Coronary artery (tissue), 2 donors: ENCODE data around the gene PFKP.

Experiments
- DNase-seq: peaks from one replicate; pipeline ENCODE4 v3.0.0-alpha.2; 2017; ENCODE audit warnings: low spot score
- H3K27ac ChIP-seq, 2 donors: fragments of 200-600 bp; sonication (generic); one replicate each; pipeline ENCODE4 v1.5.1; 2016 to 2019
- H3K4me3 ChIP-seq: fragments of 200-600 bp; sonication (generic); 2 replicates; pipeline ENCODE4 v1.5.1; 2016; ENCODE audit warnings: mild to moderate bottlenecking, moderate library complexity
- TF ChIP-seq, protein P1 (sequence below): fragments of 200-600 bp; sonication (generic); IDR thresholded peaks from one replicate; pipeline ENCODE4 v1.5.1; 2019; ENCODE audit warnings: antibody characterized with exemption

PFKP gene

DNA sequence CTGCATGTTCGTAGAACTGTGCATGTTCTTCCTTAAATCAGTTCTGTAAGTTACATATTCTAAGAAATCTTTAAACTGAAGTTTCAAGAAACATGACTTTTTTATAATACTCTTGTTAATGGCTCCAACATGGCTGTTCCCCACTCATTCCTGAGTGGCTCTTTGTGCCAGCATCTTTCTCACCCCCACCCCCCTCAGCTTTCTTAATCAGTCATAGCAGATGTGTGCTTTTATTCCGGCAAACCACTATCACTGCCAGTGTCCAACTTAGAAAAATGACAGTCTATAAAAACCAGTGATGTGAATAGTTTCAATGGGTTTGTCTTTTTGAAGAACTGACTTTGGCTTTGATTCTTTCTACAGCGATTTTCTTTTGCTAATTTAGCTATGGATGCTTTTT is 67.7 kb downstream of the PFKP start:
- no peak overlapping the region for H3K27ac ChIP-seq
- no peak overlapping the region for H3K4me3 ChIP-seq
- no peak for DNase-seq
- TF ChIP-seq, protein P1, sequence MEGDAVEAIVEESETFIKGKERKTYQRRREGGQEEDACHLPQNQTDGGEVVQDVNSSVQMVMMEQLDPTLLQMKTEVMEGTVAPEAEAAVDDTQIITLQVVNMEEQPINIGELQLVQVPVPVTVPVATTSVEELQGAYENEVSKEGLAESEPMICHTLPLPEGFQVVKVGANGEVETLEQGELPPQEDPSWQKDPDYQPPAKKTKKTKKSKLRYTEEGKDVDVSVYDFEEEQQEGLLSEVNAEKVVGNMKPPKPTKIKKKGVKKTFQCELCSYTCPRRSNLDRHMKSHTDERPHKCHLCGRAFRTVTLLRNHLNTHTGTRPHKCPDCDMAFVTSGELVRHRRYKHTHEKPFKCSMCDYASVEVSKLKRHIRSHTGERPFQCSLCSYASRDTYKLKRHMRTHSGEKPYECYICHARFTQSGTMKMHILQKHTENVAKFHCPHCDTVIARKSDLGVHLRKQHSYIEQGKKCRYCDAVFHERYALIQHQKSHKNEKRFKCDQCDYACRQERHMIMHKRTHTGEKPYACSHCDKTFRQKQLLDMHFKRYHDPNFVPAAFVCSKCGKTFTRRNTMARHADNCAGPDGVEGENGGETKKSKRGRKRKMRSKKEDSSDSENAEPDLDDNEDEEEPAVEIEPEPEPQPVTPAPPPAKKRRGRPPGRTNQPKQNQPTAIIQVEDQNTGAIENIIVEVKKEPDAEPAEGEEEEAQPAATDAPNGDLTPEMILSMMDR: no peak

DNA sequence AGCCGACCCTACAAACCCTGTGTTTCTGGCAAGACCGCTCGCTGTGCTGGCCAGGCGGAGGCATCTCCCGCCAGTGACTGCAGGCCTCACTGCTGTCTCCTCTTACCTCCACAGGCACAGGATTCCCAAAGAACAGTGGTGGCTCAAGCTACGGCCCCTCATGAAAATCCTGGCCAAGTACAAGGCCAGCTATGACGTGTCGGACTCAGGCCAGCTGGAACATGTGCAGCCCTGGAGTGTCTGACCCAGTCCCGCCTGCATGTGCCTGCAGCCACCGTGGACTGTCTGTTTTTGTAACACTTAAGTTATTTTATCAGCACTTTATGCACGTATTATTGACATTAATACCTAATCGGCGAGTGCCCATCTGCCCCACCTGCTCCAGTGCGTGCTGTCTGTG is 69.0 kb downstream of the PFKP start:
- Histone ChIP-seq H3K27ac (peak overlapping the region in 1 of 2 donors; percentile 69), H3K4me3 (no peak overlapping the region)
- TF ChIP-seq, protein P1: no peak
- DNase-seq: no peak

DNA sequence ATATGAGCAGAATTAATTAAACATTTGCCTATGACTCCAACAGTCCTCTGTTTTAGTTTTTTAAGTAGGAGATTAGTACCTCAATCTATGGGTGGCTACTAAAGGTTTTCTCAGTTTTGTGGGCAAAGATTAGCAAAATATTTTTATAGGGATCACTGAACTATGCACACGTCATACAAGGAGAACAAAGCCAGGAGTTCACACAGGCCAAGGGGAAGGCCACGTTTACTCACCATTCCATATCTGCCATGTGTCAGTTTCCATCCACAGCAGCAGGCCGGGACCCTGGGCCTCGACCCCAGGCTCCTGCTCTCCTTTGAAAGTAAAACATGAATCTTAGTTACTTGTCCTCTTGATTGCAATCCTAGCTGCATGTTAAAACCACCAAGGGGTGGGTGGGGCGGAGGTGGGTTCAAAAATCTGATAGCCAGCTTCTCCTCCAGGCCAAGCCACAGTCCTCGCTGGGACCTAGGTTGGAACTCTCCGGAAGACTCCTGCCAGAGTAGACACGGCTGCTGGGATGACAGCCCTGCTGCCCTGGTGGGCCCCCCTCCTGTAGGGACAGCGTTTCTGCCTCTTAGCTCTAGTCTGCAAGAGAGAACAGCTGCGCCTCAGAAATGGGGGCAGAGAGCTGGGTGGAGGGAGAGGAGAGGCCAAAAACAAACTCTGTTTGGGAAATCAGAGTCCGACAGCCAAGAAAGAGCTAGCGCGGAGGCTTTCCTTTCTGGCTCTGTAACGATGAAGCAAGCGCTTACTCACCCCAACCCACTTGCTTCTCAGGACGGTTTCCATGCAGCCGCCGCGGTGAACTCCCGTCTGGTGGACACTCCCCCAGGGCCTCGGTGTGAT is 69.6 kb downstream of the PFKP start:
- H3K4me3 ChIP-seq: no peak overlapping the region
- no peak for DNase-seq
- TF ChIP-seq, protein P1: no peak
- H3K27ac ChIP-seq: peak overlapping the region in 1 of 2 donors; percentile 69

DNA sequence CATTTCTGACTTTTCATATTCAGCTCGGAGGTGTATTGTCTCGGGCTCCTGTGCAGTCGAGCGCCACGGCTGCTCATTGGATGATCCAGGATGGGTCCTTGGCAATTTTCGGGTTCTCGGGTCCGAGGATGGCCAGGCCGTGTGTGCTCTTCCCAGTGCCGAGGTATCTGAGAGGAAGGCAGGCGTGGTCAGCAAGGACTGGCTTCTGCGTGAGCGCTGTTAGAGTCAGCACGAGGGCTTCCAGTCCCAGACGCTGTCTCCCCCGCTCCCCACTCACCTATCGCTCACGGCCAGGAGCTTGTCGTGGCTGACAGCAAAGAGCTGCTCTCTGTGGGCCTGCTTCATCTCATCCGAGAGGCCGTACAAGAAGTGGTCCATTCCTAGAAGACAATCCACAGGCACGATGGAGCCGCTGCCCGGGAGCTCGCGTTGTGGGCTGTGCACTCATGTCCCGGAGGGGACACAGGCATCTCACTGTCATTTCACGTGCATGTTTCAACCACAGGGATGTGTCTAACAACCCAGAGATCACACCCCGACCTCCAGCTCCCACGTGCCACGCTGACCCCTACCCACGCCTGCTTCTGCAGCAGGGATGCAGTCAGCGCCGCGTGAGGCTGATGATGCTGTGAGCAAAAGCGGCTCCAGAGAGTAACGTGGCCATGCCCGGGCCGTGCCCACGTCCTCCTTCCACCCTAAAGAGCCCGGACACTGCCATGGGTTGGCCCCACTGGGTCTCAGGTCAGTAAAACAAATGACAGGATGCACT is 70.8 kb downstream of the PFKP start:
- no peak overlapping the region for H3K4me3 ChIP-seq
- H3K27ac ChIP-seq: peak overlapping the region in 1 of 2 donors; percentile 23
- DNase-seq: no peak
- TF ChIP-seq, protein P1: no peak

DNA sequence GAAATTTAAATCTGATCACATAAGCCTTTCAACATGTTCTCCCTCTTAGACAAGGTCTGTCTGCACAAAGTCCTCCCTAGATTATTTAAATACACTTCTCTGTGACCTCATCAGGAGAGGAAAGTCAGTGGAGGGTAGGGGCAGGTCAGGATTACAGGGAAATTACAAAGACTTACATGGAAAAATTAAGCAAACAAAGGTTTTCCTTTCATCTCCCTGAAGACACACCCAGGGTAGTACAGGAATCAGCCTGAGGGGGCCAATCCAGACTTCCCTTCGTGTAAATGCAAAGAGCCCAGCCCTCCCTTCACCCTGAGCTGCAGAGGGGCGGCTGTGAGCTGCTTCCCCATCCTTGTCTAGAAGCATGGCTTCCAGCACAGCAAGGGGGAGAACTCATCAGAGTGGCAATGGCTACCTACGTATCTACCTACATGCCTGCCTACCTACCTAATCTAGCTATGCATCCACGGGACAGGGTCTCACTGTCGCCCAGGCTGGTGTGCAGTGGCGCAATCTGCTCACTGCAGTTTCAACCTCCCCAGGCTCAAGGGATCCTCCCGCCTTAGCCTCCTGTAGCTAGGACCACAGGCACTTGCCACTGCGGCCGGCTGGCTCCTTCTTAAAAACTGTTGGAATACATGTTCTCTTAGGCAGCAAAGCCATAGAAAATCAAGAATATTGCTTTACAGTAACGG is 72.0 kb downstream of the PFKP start:
- H3K4me3 ChIP-seq: no peak overlapping the region
- TF ChIP-seq, protein P1: no peak
- no peak for DNase-seq
- H3K27ac ChIP-seq: no peak overlapping the region

DNA sequence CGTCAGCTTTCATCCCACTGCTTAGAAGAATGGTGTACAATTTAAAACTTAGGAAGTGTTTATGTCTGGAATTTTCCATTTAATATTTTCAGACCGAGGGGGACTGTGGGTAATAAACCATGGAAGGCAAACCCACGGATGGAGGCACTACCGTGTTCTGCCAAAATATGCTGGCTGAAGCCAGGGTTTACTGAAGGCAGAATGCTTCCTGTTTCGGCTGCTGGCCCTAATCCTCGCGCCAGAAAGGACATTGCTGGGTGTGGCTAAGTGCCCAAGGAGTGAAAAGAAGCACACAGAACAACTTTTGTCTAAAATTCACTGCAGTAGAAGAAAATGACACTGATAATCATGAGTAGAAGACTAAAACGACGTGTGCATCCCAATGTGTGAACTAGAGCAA is 72.9 kb downstream of the PFKP start:
- H3K27ac ChIP-seq: peak overlapping the region in 1 of 2 donors; percentile 45
- TF ChIP-seq, protein P1: no peak
- no peak for DNase-seq
- no peak overlapping the region for H3K4me3 ChIP-seq
